GM12878 (cell line): ENCODE data around the gene ZBED4. TPM values are rescaled to one million over a fixed set of nuclear protein-coding genes. Genes with fewer than 3 reads are reported as not detected.

Source experiments
- ATAC-seq: fragments of 200-7000 bp; cut with Tn5 transposase; 3 replicates; pipeline ENCODE4 v1.9.1; 2020; ENCODE audit warnings: mild to moderate bottlenecking, moderate library complexity
- BruUV-seq: library from RNA; stranded (reverse); fragments of 400-500 nt; replicated peaks from 2 replicates; lab custom pipeline; 2021; lab: Mats Ljungman, UMichigan
- CTCF ChIA-PET: fragments of 300-600 bp; sonication (Branson Sonifier 250); formaldehyde crosslinking; extraction: SDS; loops from one replicate; lab custom pipeline; 2021; ENCODE audit warnings: inconsistent platforms; lab: Yijun Ruan, JAX
- POLR2A ChIA-PET: fragments of 350-600 bp; formaldehyde crosslinking; extraction: SDS; loops from one replicate; lab custom pipeline; 2021; ENCODE audit warnings: inconsistent platforms; lab: Charles Lee
- RAD21 ChIA-PET: fragments of 300-600 bp; sonication (Branson Sonifier 250); formaldehyde crosslinking; loops from one replicate; lab custom pipeline; 2023; ENCODE audit warnings: antibody characterized with exemption; ENCODE audit not compliant: unreplicated experiment; lab: Charles Lee
- SMC1A ChIA-PET: fragments of 300-600 bp; sonication (Branson Sonifier 250); formaldehyde crosslinking; loops from one replicate; lab custom pipeline; 2023; ENCODE audit not compliant: unreplicated experiment, uncharacterized antibody; lab: Charles Lee
- DNase-seq: peaks from one replicate; pipeline ENCODE4 v3.0.0-alpha.2; 2011; ENCODE audit warnings: low read depth, low spot score
- FAIRE-seq: peaks from 3 replicates; lab custom pipeline; 2011; peaks lifted over from hg19 to GRCh38; lab: Jason Lieb, UNC
- H2AFZ ChIP-seq: 2 replicates; pipeline ENCODE4 v1.6.0; 2011; ENCODE audit warnings: low read depth, low read length, control low read depth; ENCODE audit not compliant: control insufficient read depth
- H3K27ac ChIP-seq: 2 replicates; pipeline ENCODE4 v1.5.1; 2011; ENCODE audit warnings: control low read depth; ENCODE audit not compliant: control insufficient read depth, insufficient read depth
- H3K27me3 ChIP-seq, 2 experiments: replicated peaks in 1 of 2; 2 replicates each; pipeline versions ENCODE4 v1.6.0 to v1.6.1; 2011; ENCODE audit warnings: low read length in 1 of 2; ENCODE audit not compliant: control insufficient read depth in 2 of 2, insufficient read depth in 2 of 2
- H3K36me3 ChIP-seq, 2 experiments: 2 replicates each; pipeline ENCODE4 v1.5.1; 2011; ENCODE audit warnings: low read length in 1 of 2; ENCODE audit not compliant: control insufficient read depth in 2 of 2, insufficient read depth in 2 of 2
- H3K4me1 ChIP-seq: 2 replicates; pipeline ENCODE4 v1.6.1; 2011; ENCODE audit warnings: mild to moderate bottlenecking, low read length, moderate library complexity, mixed read lengths; ENCODE audit not compliant: control insufficient read depth, insufficient read depth
- H3K4me2 ChIP-seq: 2 replicates; pipeline ENCODE4 v1.6.0; 2011; ENCODE audit warnings: control low read depth; ENCODE audit not compliant: control insufficient read depth, insufficient read depth
- H3K4me3 ChIP-seq: fragments of 200-600 bp; sonication (generic); 2 replicates; pipeline ENCODE4 v1.5.1; 2016
- H3K79me2 ChIP-seq: 2 replicates; pipeline ENCODE4 v1.6.0; 2011; ENCODE audit warnings: low read length; ENCODE audit not compliant: control insufficient read depth, insufficient read depth
- H3K9ac ChIP-seq: 2 replicates; pipeline ENCODE4 v1.8.0; 2011; ENCODE audit warnings: low read length, control low read depth, mixed read lengths; ENCODE audit not compliant: control insufficient read depth, insufficient read depth
- H3K9me3 ChIP-seq: replicated peaks from 3 replicates; pipeline ENCODE4 v1.5.1; 2011; ENCODE audit warnings: mild to moderate bottlenecking, low read length; ENCODE audit not compliant: control insufficient read depth, insufficient read depth
- H4K20me1 ChIP-seq: 2 replicates; pipeline ENCODE4 v1.6.0; 2011; ENCODE audit not compliant: control insufficient read depth, insufficient read depth
- CBX5 ChIP-seq: sonication (generic); IDR thresholded peaks from 2 replicates; pipeline ENCODE4 v1.6.1; 2016; ENCODE audit warnings: low read depth, moderate library complexity, mild to moderate bottlenecking, inconsistent platforms
- CEBPZ ChIP-seq: fragments of 150-350 bp; IDR thresholded peaks from 2 replicates; pipeline ENCODE4 v1.6.1; 2016; ENCODE audit warnings: low read depth, low read length
- E2F8 ChIP-seq: fragments of 450-650 bp; IDR thresholded peaks from 2 replicates; pipeline ENCODE4 v1.6.1; 2018; ENCODE audit warnings: mild to moderate bottlenecking, low read depth, moderate library complexity; ENCODE audit not compliant: partially characterized antibody
- EED ChIP-seq: sonication (generic); IDR thresholded peaks from 2 replicates; pipeline ENCODE4 v1.6.1; 2016; ENCODE audit warnings: antibody characterized with exemption, low read depth
- ELK1 ChIP-seq: IDR thresholded peaks from 2 replicates; pipeline ENCODE4 v1.6.1; 2012; ENCODE audit warnings: low read depth, low read length, improper control_type of control experiment
- KAT2A ChIP-seq: conservative IDR thresholded peaks from 2 replicates; pipeline ENCODE4 v1.6.1; 2011; ENCODE audit warnings: low read depth, low read length; ENCODE audit not compliant: control insufficient read depth
- MEF2A ChIP-seq: IDR thresholded peaks from 2 replicates; pipeline ENCODE4 v1.6.1; 2011; ENCODE audit warnings: low read depth, mild to moderate bottlenecking, low read length, moderate library complexity; ENCODE audit not compliant: insufficient read depth
- RBBP5 ChIP-seq: fragments of 200-600 bp; sonication (generic); conservative IDR thresholded peaks from 2 replicates; pipeline ENCODE4 v1.6.1; 2016
- ZNF24 ChIP-seq: fragments of 450-650 bp; IDR thresholded peaks from 2 replicates; pipeline ENCODE4 v1.6.1; 2017; ENCODE audit warnings: antibody characterized with exemption, mild to moderate bottlenecking
- ZNF384 ChIP-seq: IDR thresholded peaks from 2 replicates; pipeline ENCODE4 v1.6.1; 2012; ENCODE audit warnings: low read depth, mild to moderate bottlenecking, low read length, improper control_type of control experiment, borderline replicate concordance
- WGBS: methylation state at CpG from one replicate; pipeline ENCODE4 v1.1.6; 2016; ENCODE audit warnings: low lambda C conversion rate; ENCODE audit not compliant: insufficient replicate concordance, insufficient coverage; ENCODE audit errors: missing lambda C conversion rate; 5-methylcytosine and 5-hydroxymethylcytosine counted together
- in situ Hi-C: fragments of 300-500 bp; cut with MboI; formaldehyde crosslinking; loops from 9 replicates; pipeline ENCODE4 v1.14.3; 2018; ENCODE audit warnings: mixed read lengths
- intact Hi-C: fragments of 100-400 bp; cut with micrococcal nuclease; formaldehyde crosslinking; loops from one replicate; pipeline ENCODE4 v1.14.2; 2022; ENCODE audit not compliant: unreplicated experiment
- polyA plus RNA-seq, 11 experiments: library from polyadenylated mRNA; depleted of rRNA in 4 of 11; unstranded in 6 of 11; stranded (reverse) in 5 of 11; fragments of >200 nt; fragmentation: Nextera tagmentation in 4 of 11; fragmentation: Illumina TruSeq in 1 of 11; extraction: Ambion mirVana in 4 of 11; extraction: Trizol in 1 of 11; gene quantifications; 1 replicate in 1 of 11; 2 replicates in 10 of 11; pipeline versions ENCODE4 v1.2.1 to v1.2.3, GENCODE V29; 2011 to 2016; ENCODE audit warnings: inconsistent platforms in 2 of 11, missing spikeins in 2 of 11, low read depth in 1 of 11
- total RNA-seq, 4 experiments: library from RNA; depleted of rRNA in 3 of 4; stranded (reverse); fragments of >200 nt in 3 of 4; fragmentation: Illumina TruSeq in 1 of 4; extraction: Trizol in 1 of 4; gene quantifications; 2 replicates each; pipeline versions ENCODE4 v1.2.1 to v1.2.3, GENCODE V29; 2013 to 2021

ZBED4 gene
- total and polyA plus RNA-seq, 10 of the 15 experiments (the other 5 are each of a cell fraction or from before 2014, with no cell fraction given) = 2.3 to 21.6 (median 12.8) TPM

- no peak for TF ChIP-seq EED
Measured at GRCh38 chr22:49862496-49862776, 8.8 kb downstream of the ZBED4 start (continued).

- BruUV-seq = no TSS peak
- in situ Hi-C loops (no loop called here), intact Hi-C loops (no loop called here)
- Histone ChIP-seq H3K9me3 (peaks cover 13% of the 10 kb centered on the region; the same call in 2 of the 3 replicates), H3K27me3 (no peaks in the 10 kb centered on the region), H3K27ac (no peak overlapping the region), H3K36me3 (peaks cover 0 to 5% of the 10 kb centered on the region in 2 experiments; a peak in 3 of 4 replicates), H3K4me1 (peaks cover under 1% of the 10 kb centered on the region; the same call in 1 of the 2 replicates), H3K4me2 (no peak overlapping the region), H3K4me3 (no peak overlapping the region), H4K20me1 (no peaks in the 10 kb centered on the region), H3K79me2 (peaks cover 57% of the 10 kb centered on the region), H3K9ac (no peak overlapping the region), H2AFZ (no peak overlapping the region)
- FAIRE-seq = no peak
- no peak for TF ChIP-seq RBBP5
- TF ChIP-seq ZNF384 = no peak
- TF ChIP-seq KAT2A = no peak
- no peak for TF ChIP-seq CBX5
- TF ChIP-seq CEBPZ = no peak
- no peak for TF ChIP-seq ZNF24
- no peak for TF ChIP-seq E2F8
- no peak for TF ChIP-seq MEF2A
- no peak for TF ChIP-seq ELK1
- POLR2A ChIA-PET = interaction anchor here (1.4 kb wide), 1 partner anchor 14 kb away, joined by 3 read pairs; no protein-coding TSS in a partner anchor
- SMC1A ChIA-PET = no interaction called here
- RAD21 ChIA-PET = no interaction called here
- ATAC-seq = no peak
- WGBS = 92% methylated on average over 7 of the region's 7 CpGs
- DNase-seq = no peak
- CTCF ChIA-PET = no interaction called here
Measured at GRCh38 chr22:49863931-49864330, 10.3 kb downstream of the ZBED4 start.
